GM12878 (cell line): ENCODE results near the gene CACNA2D2. TPM values are rescaled to one million over a fixed set of nuclear protein-coding genes. Genes with fewer than 3 reads are reported as not detected.
A peak's percentile ranks its signal among the peaks of the same experiment; 100 is the strongest.

Source experiments
- ATAC-seq: fragments of 200-7000 bp; cut with Tn5 transposase; 3 replicates; pipeline ENCODE4 v1.9.1; 2020; ENCODE audit warnings: mild to moderate bottlenecking, moderate library complexity
- BruUV-seq: library from RNA; stranded (reverse); fragments of 400-500 nt; replicated peaks from 2 replicates; lab custom pipeline; 2021; lab: Mats Ljungman, UMichigan
- CTCF ChIA-PET: fragments of 300-600 bp; sonication (Branson Sonifier 250); formaldehyde crosslinking; extraction: SDS; loops from one replicate; lab custom pipeline; 2021; ENCODE audit warnings: inconsistent platforms; lab: Yijun Ruan, JAX
- POLR2A ChIA-PET: fragments of 350-600 bp; formaldehyde crosslinking; extraction: SDS; loops from one replicate; lab custom pipeline; 2021; ENCODE audit warnings: inconsistent platforms; lab: Charles Lee
- RAD21 ChIA-PET: fragments of 300-600 bp; sonication (Branson Sonifier 250); formaldehyde crosslinking; loops from one replicate; lab custom pipeline; 2023; ENCODE audit warnings: antibody characterized with exemption; ENCODE audit not compliant: unreplicated experiment; lab: Charles Lee
- SMC1A ChIA-PET: fragments of 300-600 bp; sonication (Branson Sonifier 250); formaldehyde crosslinking; loops from one replicate; lab custom pipeline; 2023; ENCODE audit not compliant: unreplicated experiment, uncharacterized antibody; lab: Charles Lee
- DNase-seq: peaks from one replicate; pipeline ENCODE4 v3.0.0-alpha.2; 2011; ENCODE audit warnings: low read depth, low spot score
- FAIRE-seq: peaks from 3 replicates; lab custom pipeline; 2011; peaks lifted over from hg19 to GRCh38; lab: Jason Lieb, UNC
- H2AFZ ChIP-seq: 2 replicates; pipeline ENCODE4 v1.6.0; 2011; ENCODE audit warnings: low read depth, low read length, control low read depth; ENCODE audit not compliant: control insufficient read depth
- H3K27ac ChIP-seq: 2 replicates; pipeline ENCODE4 v1.5.1; 2011; ENCODE audit warnings: control low read depth; ENCODE audit not compliant: control insufficient read depth, insufficient read depth
- H3K27me3 ChIP-seq, 2 experiments: replicated peaks in 1 of 2; 2 replicates each; pipeline versions ENCODE4 v1.6.0 to v1.6.1; 2011; ENCODE audit warnings: low read length in 1 of 2; ENCODE audit not compliant: control insufficient read depth in 2 of 2, insufficient read depth in 2 of 2
- H3K36me3 ChIP-seq, 2 experiments: 2 replicates each; pipeline ENCODE4 v1.5.1; 2011; ENCODE audit warnings: low read length in 1 of 2; ENCODE audit not compliant: control insufficient read depth in 2 of 2, insufficient read depth in 2 of 2
- H3K4me1 ChIP-seq: 2 replicates; pipeline ENCODE4 v1.6.1; 2011; ENCODE audit warnings: mild to moderate bottlenecking, low read length, moderate library complexity, mixed read lengths; ENCODE audit not compliant: control insufficient read depth, insufficient read depth
- H3K4me2 ChIP-seq: 2 replicates; pipeline ENCODE4 v1.6.0; 2011; ENCODE audit warnings: control low read depth; ENCODE audit not compliant: control insufficient read depth, insufficient read depth
- H3K4me3 ChIP-seq: fragments of 200-600 bp; sonication (generic); 2 replicates; pipeline ENCODE4 v1.5.1; 2016
- H3K79me2 ChIP-seq: 2 replicates; pipeline ENCODE4 v1.6.0; 2011; ENCODE audit warnings: low read length; ENCODE audit not compliant: control insufficient read depth, insufficient read depth
- H3K9ac ChIP-seq: 2 replicates; pipeline ENCODE4 v1.8.0; 2011; ENCODE audit warnings: low read length, control low read depth, mixed read lengths; ENCODE audit not compliant: control insufficient read depth, insufficient read depth
- H3K9me3 ChIP-seq: replicated peaks from 3 replicates; pipeline ENCODE4 v1.5.1; 2011; ENCODE audit warnings: mild to moderate bottlenecking, low read length; ENCODE audit not compliant: control insufficient read depth, insufficient read depth
- H4K20me1 ChIP-seq: 2 replicates; pipeline ENCODE4 v1.6.0; 2011; ENCODE audit not compliant: control insufficient read depth, insufficient read depth
- RELB ChIP-seq: fragments of 450-650 bp; IDR thresholded peaks from 2 replicates; pipeline ENCODE4 v1.6.1; 2017; ENCODE audit warnings: low read depth, mild to moderate bottlenecking, moderate library complexity
- ZNF592 ChIP-seq: fragments of 450-650 bp; IDR thresholded peaks from 2 replicates; pipeline ENCODE4 v1.6.1; 2017; ENCODE audit warnings: mild to moderate bottlenecking, moderate library complexity
- WGBS: methylation state at CpG from one replicate; pipeline ENCODE4 v1.1.6; 2016; ENCODE audit warnings: low lambda C conversion rate; ENCODE audit not compliant: insufficient replicate concordance, insufficient coverage; ENCODE audit errors: missing lambda C conversion rate; 5-methylcytosine and 5-hydroxymethylcytosine counted together
- in situ Hi-C: fragments of 300-500 bp; cut with MboI; formaldehyde crosslinking; loops from 9 replicates; pipeline ENCODE4 v1.14.3; 2018; ENCODE audit warnings: mixed read lengths
- intact Hi-C: fragments of 100-400 bp; cut with micrococcal nuclease; formaldehyde crosslinking; loops from one replicate; pipeline ENCODE4 v1.14.2; 2022; ENCODE audit not compliant: unreplicated experiment
- polyA plus RNA-seq, 11 experiments: library from polyadenylated mRNA; depleted of rRNA in 4 of 11; unstranded in 6 of 11; stranded (reverse) in 5 of 11; fragments of >200 nt; fragmentation: Nextera tagmentation in 4 of 11; fragmentation: Illumina TruSeq in 1 of 11; extraction: Ambion mirVana in 4 of 11; extraction: Trizol in 1 of 11; gene quantifications; 1 replicate in 1 of 11; 2 replicates in 10 of 11; pipeline versions ENCODE4 v1.2.1 to v1.2.3, GENCODE V29; 2011 to 2016; ENCODE audit warnings: inconsistent platforms in 2 of 11, missing spikeins in 2 of 11, low read depth in 1 of 11
- total RNA-seq, 4 experiments: library from RNA; depleted of rRNA in 3 of 4; stranded (reverse); fragments of >200 nt in 3 of 4; fragmentation: Illumina TruSeq in 1 of 4; extraction: Trizol in 1 of 4; gene quantifications; 2 replicates each; pipeline versions ENCODE4 v1.2.1 to v1.2.3, GENCODE V29; 2013 to 2021

Gene CACNA2D2
- total and polyA plus RNA-seq, 10 of the 15 experiments (the other 5 are each of a cell fraction or from before 2014, with no cell fraction given): 0.03 to 0.07 TPM; not detected in 8

GRCh38 chr3:50351323-50351697, 152.1 kb downstream of the CACNA2D2 start:
- FAIRE-seq (no peak), ATAC-seq (no peak)
- WGBS: 53% methylated on average over 11 of the region's 11 CpGs

More at GRCh38 chr3:50351323-50351697, 152.1 kb downstream of the CACNA2D2 start:
- peak overlapping the region; percentile 73 for H3K9ac ChIP-seq
- H3K4me2 ChIP-seq: peak overlapping the region; percentile 82
- no peaks in the 10 kb centered on the region for H3K27me3 ChIP-seq
- BruUV-seq: no TSS peak
- H3K4me3 ChIP-seq: peak overlapping the region; percentile 83
- DNase-seq: no peak
- ChIA-PET SMC1A (interaction anchor here (1.0 kb wide), 2 partner anchors 11 to 221 kb away, joined by 3 read pairs; partner anchors contain the start of gene RASSF1), RAD21 (interaction anchor here (1.4 to 2.8 kb wide), 3 partner anchors 14 to 265 kb away, joined by 3 to 16 read pairs (median 13); partner anchors contain the start of genes CISH and MAPKAPK3), POLR2A (interaction anchor here (1.3 to 4.3 kb wide), 7 partner anchors 9 to 218 kb away, joined by 3 to 84 read pairs (median 7); partner anchors contain the start of genes C3orf18, HEMK1, HYAL3 and IFRD2), CTCF (interaction anchor here (1.4 to 4.9 kb wide), 2 partner anchors 13 to 36 kb away, joined by 4 to 59 read pairs; partner anchors contain the start of gene RASSF1)
- peaks cover 8 to 19% of the 10 kb centered on the region in 2 experiments; a peak in 2 of 4 replicates for H3K36me3 ChIP-seq
- H3K79me2 ChIP-seq: peaks cover 22% of the 10 kb centered on the region
- no peak overlapping the region; the same call in 1 of the 2 replicates for H3K27ac ChIP-seq
- H3K9me3 ChIP-seq: no peaks in the 10 kb centered on the region
- peaks cover 18% of the 10 kb centered on the region for H3K4me1 ChIP-seq
- in situ Hi-C loops (loop anchor here (10.0 kb wide), 1 partner anchor 1033 kb away; the partner anchor contains the start of gene MANF), intact Hi-C loops (loop anchor here (1.0 kb wide), 1 partner anchor 8 kb away; the partner anchor contains the start of gene TMEM115)
- H4K20me1 ChIP-seq: no peaks in the 10 kb centered on the region
- TF ChIP-seq ZNF592 (no peak), RELB (0 out of 2 replicates have a peak, but pooled peaks have one; percentile 6)
- H2AFZ ChIP-seq: peak overlapping the region; percentile 99
